Activated CD4-positive, CD25-positive, alpha-beta regulatory T cell treated with anti-CD3 and anti-CD28 coated beads, Interleukin-2, amount 50 U/mL, for 16 hours (primary cell): Measurements from ENCODE around the gene XIST.
"Not testable (repeated sequence)": the region's sequence is repeated elsewhere in the genome, so short reads cannot be mapped to it uniquely, and the experiment has no call there.

ENCODE experiments used
- DNase-seq: peaks from one replicate; pipeline ENCODE4 v3.0.0-alpha.2; 2020; ENCODE audit warnings: low read depth, low spot score

The XIST gene

GRCh38 chrX:73840120-73840924 lies 12.2 kb downstream of the XIST start:
- DNase-seq, result no peak

GRCh38 chrX:73839152-73839551 lies 13.4 kb downstream of the XIST start:
- no peak for DNase-seq

GRCh38 chrX:73838123-73838522 lies 14.4 kb downstream of the XIST start:
- no peak for DNase-seq

GRCh38 chrX:73836956-73837477 lies 15.5 kb downstream of the XIST start:
- no peak for DNase-seq

- no peak for DNase-seq
Measured at GRCh38 chrX:73834219-73834618, 18.3 kb downstream of the XIST start.

GRCh38 chrX:73832319-73832718 lies 20.2 kb downstream of the XIST start:
- no peak for DNase-seq

GRCh38 chrX:73831500-73831899 lies 21.0 kb downstream of the XIST start:
- no peak for DNase-seq

GRCh38 chrX:73830489-73831414 lies 21.8 kb downstream of the XIST start:
- no peak for DNase-seq

GRCh38 chrX:73829890-73830466 lies 22.5 kb downstream of the XIST start:
- no peak for DNase-seq

- no peak for DNase-seq
Measured at GRCh38 chrX:73828080-73828720, 24.3 kb downstream of the XIST start.

- DNase-seq, result no peak
Measured at GRCh38 chrX:73827406-73827805, 25.1 kb downstream of the XIST start.

GRCh38 chrX:73826996-73827395 lies 25.5 kb downstream of the XIST start:
- no peak for DNase-seq

GRCh38 chrX:73825569-73825968 lies 26.9 kb downstream of the XIST start:
- no peak for DNase-seq

- no peak for DNase-seq
Measured at GRCh38 chrX:73823473-73824004, 29.0 kb downstream of the XIST start.

GRCh38 chrX:73822775-73823174 lies 29.7 kb downstream of the XIST start:
- no peak for DNase-seq

- DNase-seq, result no peak
Measured at GRCh38 chrX:73821921-73822559, 30.5 kb downstream of the XIST start.

GRCh38 chrX:73819864-73820558 lies 32.5 kb downstream of the XIST start:
- not testable (repeated sequence) for DNase-seq

GRCh38 chrX:73818200-73819116 lies 34.1 kb downstream of the XIST start:
- DNase-seq, result no peak
